GM12878 (cell line): ENCODE results near the gene SLC34A3. TPM values are rescaled to one million over a fixed set of nuclear protein-coding genes. Genes with fewer than 3 reads are reported as not detected.

Experiments used
- ATAC-seq: fragments of 200-7000 bp; cut with Tn5 transposase; 3 replicates; pipeline ENCODE4 v1.9.1; 2020; ENCODE audit warnings: mild to moderate bottlenecking, moderate library complexity
- BruUV-seq: library from RNA; stranded (reverse); fragments of 400-500 nt; replicated peaks from 2 replicates; lab custom pipeline; 2021; lab: Mats Ljungman, UMichigan
- CTCF ChIA-PET: fragments of 300-600 bp; sonication (Branson Sonifier 250); formaldehyde crosslinking; extraction: SDS; loops from one replicate; lab custom pipeline; 2021; ENCODE audit warnings: inconsistent platforms; lab: Yijun Ruan, JAX
- POLR2A ChIA-PET: fragments of 350-600 bp; formaldehyde crosslinking; extraction: SDS; loops from one replicate; lab custom pipeline; 2021; ENCODE audit warnings: inconsistent platforms; lab: Charles Lee
- RAD21 ChIA-PET: fragments of 300-600 bp; sonication (Branson Sonifier 250); formaldehyde crosslinking; loops from one replicate; lab custom pipeline; 2023; ENCODE audit warnings: antibody characterized with exemption; ENCODE audit not compliant: unreplicated experiment; lab: Charles Lee
- SMC1A ChIA-PET: fragments of 300-600 bp; sonication (Branson Sonifier 250); formaldehyde crosslinking; loops from one replicate; lab custom pipeline; 2023; ENCODE audit not compliant: unreplicated experiment, uncharacterized antibody; lab: Charles Lee
- DNase-seq: peaks from one replicate; pipeline ENCODE4 v3.0.0-alpha.2; 2011; ENCODE audit warnings: low read depth, low spot score
- FAIRE-seq: peaks from 3 replicates; lab custom pipeline; 2011; peaks lifted over from hg19 to GRCh38; lab: Jason Lieb, UNC
- H2AFZ ChIP-seq: 2 replicates; pipeline ENCODE4 v1.6.0; 2011; ENCODE audit warnings: low read depth, low read length, control low read depth; ENCODE audit not compliant: control insufficient read depth
- H3K27ac ChIP-seq: 2 replicates; pipeline ENCODE4 v1.5.1; 2011; ENCODE audit warnings: control low read depth; ENCODE audit not compliant: control insufficient read depth, insufficient read depth
- H3K27me3 ChIP-seq, 2 experiments: replicated peaks in 1 of 2; 2 replicates each; pipeline versions ENCODE4 v1.6.0 to v1.6.1; 2011; ENCODE audit warnings: low read length in 1 of 2; ENCODE audit not compliant: control insufficient read depth in 2 of 2, insufficient read depth in 2 of 2
- H3K36me3 ChIP-seq, 2 experiments: 2 replicates each; pipeline ENCODE4 v1.5.1; 2011; ENCODE audit warnings: low read length in 1 of 2; ENCODE audit not compliant: control insufficient read depth in 2 of 2, insufficient read depth in 2 of 2
- H3K4me1 ChIP-seq: 2 replicates; pipeline ENCODE4 v1.6.1; 2011; ENCODE audit warnings: mild to moderate bottlenecking, low read length, moderate library complexity, mixed read lengths; ENCODE audit not compliant: control insufficient read depth, insufficient read depth
- H3K4me2 ChIP-seq: 2 replicates; pipeline ENCODE4 v1.6.0; 2011; ENCODE audit warnings: control low read depth; ENCODE audit not compliant: control insufficient read depth, insufficient read depth
- H3K4me3 ChIP-seq: fragments of 200-600 bp; sonication (generic); 2 replicates; pipeline ENCODE4 v1.5.1; 2016
- H3K79me2 ChIP-seq: 2 replicates; pipeline ENCODE4 v1.6.0; 2011; ENCODE audit warnings: low read length; ENCODE audit not compliant: control insufficient read depth, insufficient read depth
- H3K9ac ChIP-seq: 2 replicates; pipeline ENCODE4 v1.8.0; 2011; ENCODE audit warnings: low read length, control low read depth, mixed read lengths; ENCODE audit not compliant: control insufficient read depth, insufficient read depth
- H3K9me3 ChIP-seq: replicated peaks from 3 replicates; pipeline ENCODE4 v1.5.1; 2011; ENCODE audit warnings: mild to moderate bottlenecking, low read length; ENCODE audit not compliant: control insufficient read depth, insufficient read depth
- H4K20me1 ChIP-seq: 2 replicates; pipeline ENCODE4 v1.6.0; 2011; ENCODE audit not compliant: control insufficient read depth, insufficient read depth
- GATAD2B ChIP-seq: fragments of 450-650 bp; conservative IDR thresholded peaks from 2 replicates; pipeline ENCODE4 v1.6.1; 2017; ENCODE audit warnings: low read depth, mild to moderate bottlenecking, moderate library complexity
- MYC ChIP-seq: IDR thresholded peaks from 2 replicates; pipeline ENCODE4 v1.6.1; 2011; ENCODE audit warnings: mild to moderate bottlenecking, low read length, moderate library complexity, inconsistent platforms; ENCODE audit not compliant: insufficient read depth, insufficient replicate concordance, insufficient read length, severe bottlenecking
- STAT1 ChIP-seq: fragments of 450-650 bp; conservative IDR thresholded peaks from 2 replicates; pipeline ENCODE4 v1.6.1; 2014; ENCODE audit warnings: antibody characterized with exemption, mild to moderate bottlenecking
- STAT3 ChIP-seq: IDR thresholded peaks from 2 replicates; pipeline ENCODE4 v1.6.1; 2011; ENCODE audit warnings: low read depth, low read length, improper control_type of control experiment
- YY1 ChIP-seq: IDR thresholded peaks from 2 replicates; pipeline ENCODE4 v1.6.1; 2011; ENCODE audit warnings: low read depth, mild to moderate bottlenecking, low read length
- WGBS: methylation state at CpG from one replicate; pipeline ENCODE4 v1.1.6; 2016; ENCODE audit warnings: low lambda C conversion rate; ENCODE audit not compliant: insufficient replicate concordance, insufficient coverage; ENCODE audit errors: missing lambda C conversion rate; 5-methylcytosine and 5-hydroxymethylcytosine counted together
- in situ Hi-C: fragments of 300-500 bp; cut with MboI; formaldehyde crosslinking; loops from 9 replicates; pipeline ENCODE4 v1.14.3; 2018; ENCODE audit warnings: mixed read lengths
- intact Hi-C: fragments of 100-400 bp; cut with micrococcal nuclease; formaldehyde crosslinking; loops from one replicate; pipeline ENCODE4 v1.14.2; 2022; ENCODE audit not compliant: unreplicated experiment
- polyA plus RNA-seq, 11 experiments: library from polyadenylated mRNA; depleted of rRNA in 4 of 11; unstranded in 6 of 11; stranded (reverse) in 5 of 11; fragments of >200 nt; fragmentation: Nextera tagmentation in 4 of 11; fragmentation: Illumina TruSeq in 1 of 11; extraction: Ambion mirVana in 4 of 11; extraction: Trizol in 1 of 11; gene quantifications; 1 replicate in 1 of 11; 2 replicates in 10 of 11; pipeline versions ENCODE4 v1.2.1 to v1.2.3, GENCODE V29; 2011 to 2016; ENCODE audit warnings: inconsistent platforms in 2 of 11, missing spikeins in 2 of 11, low read depth in 1 of 11
- total RNA-seq, 4 experiments: library from RNA; depleted of rRNA in 3 of 4; stranded (reverse); fragments of >200 nt in 3 of 4; fragmentation: Illumina TruSeq in 1 of 4; extraction: Trizol in 1 of 4; gene quantifications; 2 replicates each; pipeline versions ENCODE4 v1.2.1 to v1.2.3, GENCODE V29; 2013 to 2021
- TF ChIP-seq, protein P1 (sequence below): fragments of 450-650 bp; IDR thresholded peaks from 2 replicates; pipeline ENCODE4 v1.6.1; 2017; ENCODE audit warnings: mild to moderate bottlenecking

SLC34A3 gene
- total and polyA plus RNA-seq, 10 of the 15 experiments (the other 5 are each of a cell fraction or from before 2014, with no cell fraction given) = not detected

DNA sequence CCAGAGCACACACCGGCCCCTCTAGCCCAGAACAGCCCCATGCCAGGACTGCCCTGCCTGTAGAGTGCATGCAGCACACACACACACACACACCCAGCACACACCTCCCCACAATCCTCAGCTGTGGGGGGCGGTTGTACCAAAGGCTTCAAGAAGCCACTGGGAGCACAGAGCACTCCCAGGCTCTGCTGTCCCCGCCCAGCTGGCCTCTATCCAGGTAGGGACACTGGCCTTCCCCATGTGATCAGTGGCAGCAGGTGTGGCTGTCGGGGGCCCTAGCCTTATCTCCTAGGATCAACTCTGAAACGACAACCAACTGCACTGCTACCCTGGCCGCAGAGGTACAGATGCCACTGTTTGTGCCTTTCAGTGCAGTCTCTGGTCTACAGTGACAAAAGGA is 44.3 kb upstream of the SLC34A3 start (continued):
- TF ChIP-seq GATAD2B = no peak
- no peak for TF ChIP-seq YY1
- TF ChIP-seq, protein P1, sequence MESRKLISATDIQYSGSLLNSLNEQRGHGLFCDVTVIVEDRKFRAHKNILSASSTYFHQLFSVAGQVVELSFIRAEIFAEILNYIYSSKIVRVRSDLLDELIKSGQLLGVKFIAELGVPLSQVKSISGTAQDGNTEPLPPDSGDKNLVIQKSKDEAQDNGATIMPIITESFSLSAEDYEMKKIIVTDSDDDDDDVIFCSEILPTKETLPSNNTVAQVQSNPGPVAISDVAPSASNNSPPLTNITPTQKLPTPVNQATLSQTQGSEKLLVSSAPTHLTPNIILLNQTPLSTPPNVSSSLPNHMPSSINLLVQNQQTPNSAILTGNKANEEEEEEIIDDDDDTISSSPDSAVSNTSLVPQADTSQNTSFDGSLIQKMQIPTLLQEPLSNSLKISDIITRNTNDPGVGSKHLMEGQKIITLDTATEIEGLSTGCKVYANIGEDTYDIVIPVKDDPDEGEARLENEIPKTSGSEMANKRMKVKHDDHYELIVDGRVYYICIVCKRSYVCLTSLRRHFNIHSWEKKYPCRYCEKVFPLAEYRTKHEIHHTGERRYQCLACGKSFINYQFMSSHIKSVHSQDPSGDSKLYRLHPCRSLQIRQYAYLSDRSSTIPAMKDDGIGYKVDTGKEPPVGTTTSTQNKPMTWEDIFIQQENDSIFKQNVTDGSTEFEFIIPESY = no peak
- no peak for TF ChIP-seq MYC
- TF ChIP-seq STAT3 = no peak

DNA sequence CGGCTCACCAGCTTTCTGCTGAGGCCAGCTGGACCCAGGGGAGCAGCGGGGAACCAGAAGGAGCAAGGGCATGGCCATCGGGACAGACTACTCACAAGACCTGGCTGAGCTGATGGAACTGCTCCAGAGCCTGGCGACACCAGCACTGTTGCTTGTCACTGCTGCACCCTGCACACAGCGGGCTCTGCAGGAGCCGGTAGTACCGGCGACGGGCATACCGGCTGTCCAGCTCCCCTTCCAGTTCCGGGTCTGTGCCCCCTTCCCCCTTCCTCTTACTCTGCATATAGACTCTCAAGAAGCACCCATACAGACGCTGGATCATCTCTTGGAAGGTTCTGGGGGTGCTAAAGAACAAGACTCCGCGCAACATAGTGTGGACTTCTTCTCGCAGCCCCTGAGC is 43.3 kb upstream of the SLC34A3 start:
- Histone ChIP-seq H3K4me3 (peak overlapping the region; percentile 99), H3K27ac (peak overlapping the region; percentile 77), H3K4me1 (peaks cover 22% of the 10 kb centered on the region), H3K27me3 (no peaks in the 10 kb centered on the region), H2AFZ (no peak overlapping the region), H4K20me1 (peaks cover 7% of the 10 kb centered on the region; the same call in 1 of the 2 replicates), H3K9me3 (no peaks in the 10 kb centered on the region), H3K9ac (peak overlapping the region; percentile 80), H3K4me2 (peak overlapping the region; percentile 93), H3K79me2 (peaks cover 35% of the 10 kb centered on the region), H3K36me3 (peaks cover 7 to 21% of the 10 kb centered on the region in 2 experiments)
- TF ChIP-seq STAT1 = no peak
- DNase-seq (no peak), FAIRE-seq (no peak), ATAC-seq (no peak)
- no TSS peak for BruUV-seq
- intact Hi-C loops = loop anchor here (5.0 kb wide), 2 partner anchors 35 to 60 kb away; partner anchors contain the start of gene RNF208
- RAD21 ChIA-PET = interaction anchor here (0.8 to 3.6 kb wide), 6 partner anchors 14 to 57 kb away, joined by 3 to 23 read pairs (median 8); partner anchors contain the start of gene RNF208
- CTCF ChIA-PET = interaction anchor here (1.3 to 2.0 kb wide), 3 partner anchors 36 to 152 kb away, joined by 3 to 18 read pairs (median 4); partner anchors contain the start of genes CYSRT1 and RNF208
- SMC1A ChIA-PET = interaction anchor here (1.0 to 2.5 kb wide), 3 partner anchors 17 to 240 kb away, joined by 4 to 13 read pairs (median 5); no protein-coding TSS in a partner anchor
- in situ Hi-C loops = no loop called here
- POLR2A ChIA-PET = interaction anchor here (0.9 to 4.6 kb wide), 4 partner anchors 16 to 36 kb away, joined by 3 to 22 read pairs (median 6); partner anchors contain the start of genes CYSRT1 and RNF208
- WGBS = 72% methylated on average over 15 of the region's 15 CpGs
